DOHH2 (cell line): ENCODE results near the gene TPX2.

ENCODE experiments used
- H3F3A ChIP-seq: fragments of 200-600 bp; sonication (generic), shearing (Covaris generic); 2 replicates; pipeline ENCODE4 v1.6.0; 2016; ENCODE audit warnings: antibody characterized with exemption, mild to moderate bottlenecking; ENCODE audit not compliant: control insufficient read depth, insufficient read depth
- H3K27ac ChIP-seq: fragments of 200-600 bp; sonication (generic); 2 replicates; pipeline ENCODE4 v1.5.1; 2014; ENCODE audit warnings: low read depth, mild to moderate bottlenecking, low read length, moderate library complexity
- H3K27me3 ChIP-seq: fragments of 200-600 bp; sonication (generic); 2 replicates; pipeline ENCODE4 v1.6.1; 2014; ENCODE audit warnings: mild to moderate bottlenecking, low read length, mixed read lengths; ENCODE audit not compliant: control insufficient read depth
- H3K36me3 ChIP-seq: fragments of 200-600 bp; sonication (generic); 2 replicates; pipeline ENCODE4 v1.6.1; 2014; ENCODE audit warnings: mild to moderate bottlenecking, low read length, moderate library complexity, mixed read lengths; ENCODE audit not compliant: control insufficient read depth
- H3K4me1 ChIP-seq: fragments of 200-600 bp; sonication (generic); 2 replicates; pipeline ENCODE4 v1.6.1; 2014; ENCODE audit warnings: mild to moderate bottlenecking, low read length, mixed read lengths; ENCODE audit not compliant: control insufficient read depth
- H3K4me2 ChIP-seq: fragments of 200-600 bp; sonication (generic); 2 replicates; pipeline ENCODE4 v1.6.0; 2014; ENCODE audit warnings: mild to moderate bottlenecking, low read length, moderate library complexity
- H3K4me3 ChIP-seq: fragments of 200-600 bp; sonication (generic); 2 replicates; pipeline ENCODE4 v1.5.1; 2014; ENCODE audit warnings: mild to moderate bottlenecking, low read length, mixed read lengths
- H3K79me2 ChIP-seq: fragments of 200-600 bp; sonication (generic); 2 replicates; pipeline ENCODE4 v1.6.1; 2014; ENCODE audit warnings: mild to moderate bottlenecking, low read length, mixed read lengths; ENCODE audit not compliant: control insufficient read depth
- H3K9me2 ChIP-seq: fragments of 200-600 bp; sonication (generic); replicated peaks from 2 replicates; pipeline ENCODE4 v1.6.1; 2014; ENCODE audit warnings: mild to moderate bottlenecking, low read length, mixed read lengths; ENCODE audit not compliant: control insufficient read depth
- H3K9me3 ChIP-seq: fragments of 200-600 bp; sonication (generic); 2 replicates; pipeline ENCODE4 v1.6.1; 2014; ENCODE audit warnings: antibody characterized with exemption, low read length, mixed read lengths; ENCODE audit not compliant: control insufficient read depth, insufficient read depth
- H4K20me1 ChIP-seq: fragments of 200-600 bp; sonication (generic); 2 replicates; pipeline ENCODE4 v1.6.0; 2014; ENCODE audit warnings: low read depth, mild to moderate bottlenecking, antibody characterized with exemption, low read length, moderate library complexity; ENCODE audit not compliant: control insufficient read depth, insufficient read depth
- CTCF ChIP-seq: fragments of 200-600 bp; sonication (generic); IDR thresholded peaks from one replicate; pipeline ENCODE4 v1.5.1; 2014; ENCODE audit warnings: antibody characterized with exemption, mild to moderate bottlenecking, low read depth, low read length; ENCODE audit not compliant: poor library complexity, severe bottlenecking
- EZH2phosphoT487 ChIP-seq: fragments of 200-600 bp; sonication (generic); IDR thresholded peaks from 2 replicates; pipeline ENCODE4 v1.6.1; 2017; ENCODE audit warnings: borderline replicate concordance, mild to moderate bottlenecking, antibody characterized with exemption, low read length, moderate library complexity, mixed read lengths

The TPX2 gene

DNA sequence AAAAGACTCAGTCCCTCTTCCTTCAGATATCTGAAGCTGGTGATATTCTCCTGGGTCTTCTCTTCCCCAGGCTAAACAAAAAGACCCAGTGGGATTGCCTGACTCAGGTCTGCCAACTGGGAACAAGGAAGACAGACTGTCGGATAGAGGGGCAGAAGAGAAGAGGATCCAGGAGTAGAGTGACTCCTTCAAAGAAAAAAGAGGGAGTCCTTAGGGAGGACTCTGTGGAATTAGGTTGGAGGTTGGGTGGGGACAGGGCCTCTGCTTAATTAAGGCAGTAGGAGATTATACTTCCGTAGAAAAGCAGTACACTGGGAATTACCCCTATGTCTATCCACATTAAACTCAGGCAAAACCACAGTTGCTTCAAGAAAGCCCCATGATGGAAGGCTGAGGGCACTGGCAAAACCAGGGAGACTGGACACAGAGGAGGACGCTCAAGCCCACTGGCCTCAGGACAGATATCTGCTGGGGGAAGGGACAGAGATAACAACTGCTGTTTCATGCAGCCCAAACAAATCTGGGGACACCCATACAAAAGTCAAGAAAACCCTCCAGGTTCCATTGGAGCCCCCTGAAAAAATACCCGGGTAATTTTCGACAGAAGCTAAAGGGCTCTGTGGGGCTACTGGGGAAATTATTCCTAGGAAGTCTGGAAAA, 22.1 kb upstream of the TPX2 start:
- Histone ChIP-seq H3K79me2 (peaks cover 48% of the 10 kb centered on the region), H3K4me3 (no peak overlapping the region), H3K4me2 (no peak overlapping the region), H3K27me3 (no peaks in the 10 kb centered on the region), H3K9me3 (no peaks in the 10 kb centered on the region), H3K36me3 (peaks cover 55% of the 10 kb centered on the region), H3F3A (peaks cover 3% of the 10 kb centered on the region; the same call in 1 of the 2 replicates), H4K20me1 (no peaks in the 10 kb centered on the region), H3K27ac (no peak overlapping the region), H3K4me1 (peaks cover 43% of the 10 kb centered on the region), H3K9me2 (no peaks in the 10 kb centered on the region)
- TF ChIP-seq CTCF (no peak), EZH2phosphoT487 (no peak)

- peaks cover 53% of the 10 kb centered on the region for H3K79me2 ChIP-seq
- no peaks in the 10 kb centered on the region for H4K20me1 ChIP-seq
- peaks cover 55% of the 10 kb centered on the region for H3K36me3 ChIP-seq
- no peaks in the 10 kb centered on the region for H3K9me3 ChIP-seq
- H3K4me1 ChIP-seq, result peaks cover 47% of the 10 kb centered on the region
- H3K9me2 ChIP-seq, result no peaks in the 10 kb centered on the region
- no peak overlapping the region for H3K27ac ChIP-seq
- TF ChIP-seq CTCF (no peak), EZH2phosphoT487 (no peak)
- H3F3A ChIP-seq, result peaks cover 3% of the 10 kb centered on the region; the same call in 1 of the 2 replicates
- H3K4me3 ChIP-seq, result no peak overlapping the region
- 0 out of 2 replicates have a peak overlapping the region, but pooled peaks have one; percentile 28 for H3K4me2 ChIP-seq
- no peaks in the 10 kb centered on the region for H3K27me3 ChIP-seq
Measured at GRCh38 chr20:31717478-31718201, 21.4 kb upstream of the TPX2 start.

GRCh38 chr20:31718952-31719643, 20.0 kb upstream of the TPX2 start:
- H3K9me3 ChIP-seq, result no peaks in the 10 kb centered on the region
- H3F3A ChIP-seq, result peaks cover 3% of the 10 kb centered on the region; the same call in 1 of the 2 replicates
- H3K27ac ChIP-seq, result no peak overlapping the region
- peaks cover 52% of the 10 kb centered on the region for H3K4me1 ChIP-seq
- H3K27me3 ChIP-seq, result no peaks in the 10 kb centered on the region
- H3K4me2 ChIP-seq, result peak overlapping the region; percentile 98
- H3K36me3 ChIP-seq, result peaks cover 55% of the 10 kb centered on the region
- TF ChIP-seq EZH2phosphoT487 (no peak), CTCF (no peak)
- H3K4me3 ChIP-seq, result no peak overlapping the region; the same call in 1 of the 2 replicates
- H4K20me1 ChIP-seq, result no peaks in the 10 kb centered on the region
- H3K79me2 ChIP-seq, result peaks cover 59% of the 10 kb centered on the region
- no peaks in the 10 kb centered on the region for H3K9me2 ChIP-seq
